HEK293 (cell line): ENCODE measurements around the gene PLEKHB2.

Experiments used
- AEBP2 ChIP-seq: fragments of 450-650 bp; formaldehyde crosslinking; IDR thresholded peaks from 2 replicates; pipeline ENCODE4 v1.5.1; 2016; ENCODE audit warnings: missing biosample characterization, missing genetic modification characterization, borderline replicate concordance
- ATF2 ChIP-seq: fragments of 450-650 bp; formaldehyde crosslinking; IDR thresholded peaks from 2 replicates; pipeline ENCODE4 v1.5.1; 2016; ENCODE audit warnings: missing biosample characterization, missing genetic modification characterization, low read depth
- CTCF ChIP-seq: fragments of 450-650 bp; formaldehyde crosslinking; IDR thresholded peaks from 2 replicates; pipeline ENCODE4 v1.5.1; 2016; ENCODE audit warnings: missing biosample characterization, missing genetic modification characterization
- EGR2 ChIP-seq: fragments of 450-650 bp; formaldehyde crosslinking; IDR thresholded peaks from 2 replicates; pipeline ENCODE4 v1.5.1; 2016; ENCODE audit warnings: low read depth, missing biosample characterization, missing genetic modification characterization
- GFI1B ChIP-seq: fragments of 450-650 bp; formaldehyde crosslinking; IDR thresholded peaks from 2 replicates; pipeline ENCODE4 v1.5.1; 2016; ENCODE audit warnings: missing biosample characterization, missing genetic modification characterization
- GLIS1 ChIP-seq: fragments of 450-650 bp; formaldehyde crosslinking; IDR thresholded peaks from 2 replicates; pipeline ENCODE4 v1.5.1; 2016; ENCODE audit warnings: missing biosample characterization, missing genetic modification characterization
- KLF7 ChIP-seq: fragments of 450-650 bp; formaldehyde crosslinking; IDR thresholded peaks from 2 replicates; pipeline ENCODE4 v1.5.1; 2016; ENCODE audit warnings: missing biosample characterization, missing genetic modification characterization, borderline replicate concordance
- SETDB1 ChIP-seq: IDR thresholded peaks from one replicate; pipeline ENCODE4 v1.6.1; 2017; ENCODE audit warnings: mild to moderate bottlenecking, low read length, moderate library complexity, mixed read lengths; ENCODE audit not compliant: insufficient read length
- SP7 ChIP-seq: fragments of 450-650 bp; formaldehyde crosslinking; IDR thresholded peaks from 2 replicates; pipeline ENCODE4 v1.5.1; 2016; ENCODE audit warnings: missing biosample characterization, missing genetic modification characterization
- ZBTB10 ChIP-seq: fragments of 450-650 bp; formaldehyde crosslinking; IDR thresholded peaks from 2 replicates; pipeline ENCODE4 v1.5.1; 2016; ENCODE audit warnings: missing biosample characterization, missing genetic modification characterization
- ZNF112 ChIP-seq: fragments of 450-650 bp; formaldehyde crosslinking; IDR thresholded peaks from 2 replicates; pipeline ENCODE4 v1.5.0; 2017; ENCODE audit warnings: missing biosample characterization, missing genetic modification characterization
- ZNF19 ChIP-seq: fragments of 450-650 bp; formaldehyde crosslinking; IDR thresholded peaks from 2 replicates; pipeline ENCODE4; 2016; ENCODE audit warnings: missing biosample characterization, missing genetic modification characterization, low read depth
- ZNF23 ChIP-seq: fragments of 450-650 bp; formaldehyde crosslinking; IDR thresholded peaks from 2 replicates; pipeline ENCODE4 v1.5.1; 2016; ENCODE audit warnings: missing biosample characterization, missing genetic modification characterization, borderline replicate concordance
- ZNF26 ChIP-seq: fragments of 450-650 bp; formaldehyde crosslinking; IDR thresholded peaks from 2 replicates; pipeline ENCODE4 v1.5.1; 2016; ENCODE audit warnings: missing biosample characterization, missing genetic modification characterization
- ZNF280C ChIP-seq: fragments of 450-650 bp; formaldehyde crosslinking; IDR thresholded peaks from 2 replicates; pipeline ENCODE4 v1.5.1; 2016; ENCODE audit warnings: missing biosample characterization, missing genetic modification characterization
- ZNF292 ChIP-seq: fragments of 450-650 bp; formaldehyde crosslinking; IDR thresholded peaks from 2 replicates; pipeline ENCODE4 v1.5.1; 2016; ENCODE audit warnings: low read depth, missing biosample characterization, missing genetic modification characterization, borderline replicate concordance
- ZNF311 ChIP-seq: fragments of 450-650 bp; formaldehyde crosslinking; IDR thresholded peaks from 2 replicates; pipeline ENCODE4 v1.5.1; 2017; ENCODE audit warnings: missing biosample characterization, missing genetic modification characterization, borderline replicate concordance
- ZNF354C ChIP-seq: fragments of 450-650 bp; formaldehyde crosslinking; IDR thresholded peaks from 2 replicates; pipeline ENCODE4 v1.5.1; 2016; ENCODE audit warnings: missing biosample characterization, missing genetic modification characterization, low read depth, borderline replicate concordance
- ZNF362 ChIP-seq: fragments of 450-650 bp; formaldehyde crosslinking; IDR thresholded peaks from 2 replicates; pipeline ENCODE4 v1.5.1; 2016; ENCODE audit warnings: missing biosample characterization, missing genetic modification characterization
- ZNF404 ChIP-seq: fragments of 450-650 bp; formaldehyde crosslinking; IDR thresholded peaks from 2 replicates; pipeline ENCODE4 v1.5.1; 2017; ENCODE audit warnings: missing biosample characterization, missing genetic modification characterization
- ZNF513 ChIP-seq: fragments of 450-650 bp; IDR thresholded peaks from 2 replicates; pipeline ENCODE4 v1.5.1; 2018; ENCODE audit warnings: missing biosample characterization, missing genetic modification characterization
- ZNF544 ChIP-seq: fragments of 450-650 bp; formaldehyde crosslinking; IDR thresholded peaks from 2 replicates; pipeline ENCODE4 v1.5.0; 2017; ENCODE audit warnings: missing biosample characterization, missing genetic modification characterization
- ZNF549 ChIP-seq: fragments of 450-650 bp; IDR thresholded peaks from 2 replicates; pipeline ENCODE4 v1.5.1; 2018; ENCODE audit warnings: missing biosample characterization, missing genetic modification characterization, mild to moderate bottlenecking, inconsistent platforms, moderate library complexity
- ZNF560 ChIP-seq: fragments of 450-650 bp; formaldehyde crosslinking; IDR thresholded peaks from 2 replicates; pipeline ENCODE4 v1.5.1; 2017; ENCODE audit warnings: missing biosample characterization, missing genetic modification characterization, borderline replicate concordance
- ZNF596 ChIP-seq: fragments of 450-650 bp; IDR thresholded peaks from 2 replicates; pipeline ENCODE4 v1.5.0; 2018; ENCODE audit warnings: missing biosample characterization, mild to moderate bottlenecking, missing genetic modification characterization, moderate library complexity

The PLEKHB2 gene

GRCh38 chr2:131104487-131105155 is 515 bp upstream of the PLEKHB2 start (continued):
- TF ChIP-seq GFI1B (tag by site-specific recombination): no peak
- TF ChIP-seq ZNF404 (tag by site-specific recombination): no peak
- TF ChIP-seq ATF2 (tag by site-specific recombination): no peak
- TF ChIP-seq KLF7: no peak
- no peak for TF ChIP-seq AEBP2 (tag by site-specific recombination)
- TF ChIP-seq ZNF549 (tag by site-specific recombination): no peak
- TF ChIP-seq ZNF292 (tag by site-specific recombination): no peak
- TF ChIP-seq ZNF354C (tag by site-specific recombination): no peak
- TF ChIP-seq ZNF23 (tag by site-specific recombination): no peak
- no peak for TF ChIP-seq GLIS1 (tag by site-specific recombination)
- no peak for TF ChIP-seq ZNF280C
- no peak for TF ChIP-seq ZNF362 (tag by site-specific recombination)
- no peak for TF ChIP-seq EGR2 (tag by site-specific recombination)
- no peak for TF ChIP-seq ZNF513 (tag by site-specific recombination)
- no peak for TF ChIP-seq ZNF112 (tag by site-specific recombination)
- no peak for TF ChIP-seq ZNF26 (tag by site-specific recombination)
- no peak for TF ChIP-seq ZNF560 (tag by site-specific recombination)
- TF ChIP-seq ZNF544 (tag by site-specific recombination): no peak
- no peak for TF ChIP-seq ZNF19 (tag by site-specific recombination)
- TF ChIP-seq SP7: peak; percentile 50
- no peak for TF ChIP-seq ZNF311 (tag by site-specific recombination)
- no peak for TF ChIP-seq CTCF
- no peak for TF ChIP-seq ZBTB10
- TF ChIP-seq SETDB1: no peak
- no peak for TF ChIP-seq ZNF596 (tag by site-specific recombination)
